CD4-positive, alpha-beta T cell treated with Interleukin-4 for 4 hours (primary cell): ENCODE data around the gene ABCA2.

Source experiments
- DNase-seq: peaks from one replicate; pipeline ENCODE4 v3.0.0-alpha.2; 2020

The ABCA2 gene

DNA sequence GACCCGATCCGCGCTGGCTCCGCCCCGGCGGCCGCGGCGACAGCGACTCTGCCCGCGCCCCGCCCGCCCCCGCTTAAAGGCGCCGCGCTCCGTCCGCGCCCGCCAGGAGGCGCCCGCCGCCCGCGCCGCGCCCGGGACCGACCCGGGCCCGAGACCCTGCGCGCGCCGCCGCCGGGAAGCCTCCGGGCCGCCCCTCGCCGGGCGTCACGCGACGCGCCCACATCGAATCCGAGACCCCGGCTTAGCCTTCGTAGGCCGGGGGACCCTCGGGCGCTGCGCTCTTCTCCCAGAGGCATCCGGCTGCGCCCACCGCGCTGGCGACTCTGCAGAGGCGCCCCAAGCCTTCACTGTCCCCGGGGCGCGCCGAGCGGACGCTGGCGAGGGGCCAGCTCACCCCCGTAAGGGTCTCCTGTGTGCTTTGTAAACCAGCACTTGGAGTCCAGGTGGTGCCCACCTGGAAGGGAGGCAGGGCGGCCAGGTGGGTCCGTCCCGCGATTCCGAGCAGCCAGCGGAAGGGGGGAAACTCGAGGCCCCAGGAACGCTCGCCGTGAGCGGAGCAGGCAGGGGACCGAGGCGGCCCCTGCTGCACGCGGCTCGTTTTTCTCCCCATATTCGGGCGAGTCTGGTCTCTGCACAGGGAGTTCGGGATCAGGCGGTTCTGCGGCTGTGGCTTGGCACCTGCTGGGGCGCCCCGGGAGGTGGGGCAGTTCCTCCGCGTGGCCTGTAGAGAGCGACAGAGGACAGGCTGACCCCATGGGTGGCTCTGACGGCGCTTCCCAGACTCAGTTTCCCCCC, 423 bp upstream of the ABCA2 start:
- DNase-seq, result peak; percentile 55

DNA sequence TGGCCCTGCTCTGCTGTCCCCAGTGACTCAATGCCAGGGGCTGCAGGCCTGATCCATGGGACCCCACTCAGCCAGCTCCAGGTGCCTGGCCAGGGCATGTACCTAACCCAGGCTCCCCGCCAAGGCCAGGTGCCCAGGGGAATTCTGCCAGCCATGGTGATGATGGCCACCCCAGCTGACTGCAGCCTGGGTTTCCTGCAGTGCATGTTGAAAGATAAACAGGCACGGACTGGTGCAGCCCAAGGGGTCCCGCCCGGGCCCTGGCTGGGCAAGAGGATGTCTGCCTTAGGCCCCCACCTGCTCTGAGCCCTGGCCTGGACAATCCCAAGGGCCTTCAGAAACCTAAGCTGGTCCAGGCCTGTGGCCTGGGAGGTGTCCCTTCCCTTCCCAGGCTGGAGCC, 1.2 kb downstream of the ABCA2 start:
- DNase-seq, result no peak

DNA sequence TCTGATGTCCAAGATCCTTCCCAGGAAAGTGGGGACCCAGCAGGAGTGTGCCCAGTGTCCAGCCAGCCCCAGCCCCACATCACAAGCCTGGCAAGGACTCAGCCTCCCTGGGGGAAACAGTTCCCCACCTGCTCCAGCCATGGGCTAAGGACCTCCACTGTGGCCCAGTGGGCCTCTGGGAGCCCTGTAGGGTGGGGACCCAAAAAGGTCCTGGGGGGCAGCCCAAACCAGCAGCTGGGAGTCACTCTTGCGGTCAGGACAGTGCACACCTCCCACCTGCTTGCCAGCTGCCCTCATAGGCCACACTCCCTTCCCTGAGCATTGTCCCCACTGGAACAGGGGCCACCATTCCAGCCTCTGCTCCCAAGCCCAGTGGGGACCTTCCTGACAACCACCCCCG, 1.7 kb downstream of the ABCA2 start:
- DNase-seq, result no peak

DNA sequence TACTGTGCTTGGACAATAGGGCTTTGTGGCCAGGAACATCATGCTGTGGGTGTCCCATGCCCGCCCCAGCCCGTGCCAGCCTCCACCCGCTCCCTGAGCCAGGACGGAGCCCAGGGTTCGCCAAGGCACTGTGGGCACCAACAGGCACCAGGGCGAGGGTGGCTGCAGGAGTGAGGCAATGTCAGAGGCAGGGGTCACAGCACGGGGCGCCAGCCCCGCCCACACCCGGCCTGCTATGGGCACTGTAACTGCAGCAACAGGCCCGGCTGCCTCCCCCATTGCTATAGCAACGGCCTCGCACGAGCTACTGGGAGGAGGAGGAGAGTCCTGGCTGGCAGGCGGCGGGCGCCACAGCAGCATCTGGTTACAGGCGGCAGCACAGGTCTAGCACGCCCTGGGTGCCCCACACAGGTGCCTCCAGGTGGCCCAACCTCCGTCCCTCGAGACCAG, 2.5 kb downstream of the ABCA2 start:
- DNase-seq, result no peak

DNA sequence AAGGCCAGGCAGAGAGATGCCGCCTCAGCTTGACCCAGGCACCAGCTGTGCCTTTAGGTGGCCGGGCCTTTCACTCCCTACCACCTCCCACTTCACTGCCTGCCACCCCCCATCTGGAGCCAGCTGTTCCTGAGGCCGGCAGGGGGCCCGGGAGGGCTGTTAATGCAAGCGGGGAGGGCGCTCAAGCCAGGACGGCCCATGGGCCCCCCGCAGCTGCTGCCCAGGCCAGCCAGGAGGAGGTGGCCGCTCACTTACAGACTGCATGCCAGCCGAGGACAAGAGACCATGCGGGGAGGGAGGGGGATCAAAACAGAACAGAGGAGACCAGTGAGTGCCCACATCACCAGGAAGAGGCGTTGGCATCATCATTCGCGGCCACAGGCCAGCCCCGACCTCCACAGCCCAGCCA, 4.5 kb downstream of the ABCA2 start:
- no peak for DNase-seq

DNA sequence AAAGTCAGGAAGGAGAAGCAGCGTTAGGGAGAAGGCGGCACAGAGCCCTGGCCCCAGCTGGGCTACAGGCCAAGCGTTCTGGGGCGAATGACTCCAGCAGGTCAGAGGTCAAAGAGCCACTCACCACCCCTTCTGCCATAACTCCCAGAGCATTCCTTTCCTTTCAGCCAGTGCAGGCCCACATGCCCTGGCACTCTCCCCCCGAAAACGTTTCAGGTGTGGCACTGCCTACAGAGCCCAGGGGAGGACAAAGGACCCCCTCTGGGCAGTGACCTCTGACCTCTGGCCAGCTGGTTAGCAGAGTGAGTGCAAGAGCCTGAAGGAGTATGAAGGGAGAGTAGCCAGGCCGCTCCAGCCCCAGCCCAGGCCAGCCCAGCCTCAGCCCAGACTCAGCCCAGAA, 4.9 kb downstream of the ABCA2 start:
- no peak for DNase-seq

DNA sequence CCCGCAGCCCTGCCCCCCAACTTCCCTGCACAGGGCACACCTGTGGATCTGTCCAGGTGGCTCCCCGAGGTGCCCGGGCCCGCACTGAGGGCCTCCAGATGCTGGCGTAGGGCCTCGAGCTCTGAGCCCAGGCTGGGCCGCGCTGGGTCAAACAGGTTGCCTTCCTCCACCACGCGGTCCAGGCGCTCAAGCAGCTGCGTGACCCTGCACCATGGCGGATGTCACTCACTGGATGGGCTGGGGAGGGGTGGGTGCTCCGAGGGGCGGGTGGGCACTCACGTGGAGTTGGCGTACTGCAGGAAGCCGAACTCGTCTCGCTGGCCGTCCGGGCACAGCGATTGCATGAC, 5.4 kb downstream of the ABCA2 start:
- no peak for DNase-seq

DNA sequence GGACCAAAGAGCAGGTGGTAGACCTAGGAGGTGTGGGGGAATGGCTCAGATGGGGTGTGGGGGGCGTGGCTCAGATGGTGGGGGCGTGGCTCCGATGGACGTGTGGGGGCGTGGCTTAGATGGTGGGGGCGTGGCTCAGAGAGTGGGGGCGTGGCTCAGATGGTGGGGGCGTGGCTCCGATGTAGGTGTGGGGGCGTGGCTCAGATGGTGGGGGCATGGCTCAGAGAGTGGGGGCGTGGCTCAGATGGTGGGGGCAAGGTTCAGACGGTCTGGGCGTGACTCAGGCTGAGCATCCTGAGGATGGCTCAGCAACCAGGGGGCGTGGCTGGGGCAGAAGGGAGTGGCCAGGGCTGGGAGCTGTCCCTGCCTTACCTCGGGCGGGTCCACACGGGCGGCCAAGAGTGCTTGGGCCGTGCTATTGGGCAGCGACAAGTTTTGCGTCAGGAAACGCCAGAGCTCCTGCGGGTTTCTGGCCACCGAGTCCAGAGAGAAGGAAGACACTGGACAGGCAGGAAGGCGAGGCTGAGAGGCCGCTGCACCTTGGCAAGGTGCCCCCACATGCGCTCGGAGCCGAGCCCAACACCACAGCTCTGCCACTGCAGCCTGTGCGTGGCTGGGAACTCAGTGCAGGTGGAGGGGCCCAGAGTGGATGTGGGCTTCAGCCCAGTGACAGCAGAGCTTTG, 5.9 kb downstream of the ABCA2 start:
- peak; percentile 67 for DNase-seq

DNA sequence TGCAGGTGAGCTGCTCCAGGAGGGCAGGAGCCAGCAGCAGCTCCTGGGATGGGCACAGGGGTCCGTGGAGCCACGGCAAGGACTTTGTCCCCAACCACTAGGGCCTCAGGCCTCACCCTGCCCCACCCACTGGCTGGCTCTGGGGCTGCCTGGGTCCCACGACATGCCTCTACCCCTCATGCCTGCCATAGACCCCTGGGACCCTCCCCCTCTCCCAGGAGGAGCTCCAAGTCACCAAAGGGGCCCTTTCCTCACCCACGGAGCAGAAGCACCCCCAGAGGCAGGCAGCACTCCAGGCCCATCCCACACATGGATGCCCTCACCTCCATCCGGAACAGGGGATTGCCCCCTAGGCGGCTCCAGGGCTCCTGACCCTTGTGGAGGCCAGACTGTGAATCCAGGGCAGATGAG, 6.5 kb downstream of the ABCA2 start:
- no peak for DNase-seq

DNA sequence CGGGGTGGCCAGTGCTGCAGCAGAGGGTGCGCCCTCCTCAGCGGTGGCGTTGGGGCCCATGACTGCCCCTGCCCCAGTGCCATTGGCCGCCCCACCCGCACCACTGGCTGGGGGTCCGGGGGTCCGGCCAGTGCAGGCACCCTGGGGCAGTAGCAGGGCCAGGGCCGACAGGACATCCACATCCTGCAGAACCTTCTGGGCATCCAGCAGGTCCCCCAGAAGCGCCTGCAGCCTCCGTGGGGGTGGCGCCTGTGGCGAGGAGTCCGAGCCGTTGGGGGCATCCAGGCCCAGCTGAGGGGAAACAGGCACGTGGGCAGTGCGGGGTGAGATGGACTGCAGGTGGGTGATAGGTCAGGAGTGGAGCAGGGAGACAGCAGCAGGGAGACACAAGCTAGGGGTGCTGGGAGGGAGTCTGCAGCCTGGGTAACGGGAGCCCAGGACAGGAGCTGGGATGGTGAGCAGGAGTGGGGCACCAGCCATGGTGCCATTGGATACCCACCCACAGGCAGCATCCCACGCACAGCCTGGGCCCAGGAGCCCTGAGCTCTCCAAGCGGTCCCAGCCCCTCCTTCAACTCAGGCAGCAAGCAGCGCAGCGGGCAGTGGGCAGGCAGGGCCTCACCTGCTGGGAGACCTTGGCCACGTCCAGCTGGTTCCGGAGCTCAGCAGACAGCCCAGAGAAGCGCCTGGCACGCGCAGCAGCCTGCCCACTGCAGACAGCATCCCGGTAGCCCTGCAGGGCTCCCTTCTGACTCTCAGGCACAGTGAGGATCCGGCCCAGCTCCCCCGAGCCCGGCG, 7.1 kb downstream of the ABCA2 start:
- no peak for DNase-seq

DNA sequence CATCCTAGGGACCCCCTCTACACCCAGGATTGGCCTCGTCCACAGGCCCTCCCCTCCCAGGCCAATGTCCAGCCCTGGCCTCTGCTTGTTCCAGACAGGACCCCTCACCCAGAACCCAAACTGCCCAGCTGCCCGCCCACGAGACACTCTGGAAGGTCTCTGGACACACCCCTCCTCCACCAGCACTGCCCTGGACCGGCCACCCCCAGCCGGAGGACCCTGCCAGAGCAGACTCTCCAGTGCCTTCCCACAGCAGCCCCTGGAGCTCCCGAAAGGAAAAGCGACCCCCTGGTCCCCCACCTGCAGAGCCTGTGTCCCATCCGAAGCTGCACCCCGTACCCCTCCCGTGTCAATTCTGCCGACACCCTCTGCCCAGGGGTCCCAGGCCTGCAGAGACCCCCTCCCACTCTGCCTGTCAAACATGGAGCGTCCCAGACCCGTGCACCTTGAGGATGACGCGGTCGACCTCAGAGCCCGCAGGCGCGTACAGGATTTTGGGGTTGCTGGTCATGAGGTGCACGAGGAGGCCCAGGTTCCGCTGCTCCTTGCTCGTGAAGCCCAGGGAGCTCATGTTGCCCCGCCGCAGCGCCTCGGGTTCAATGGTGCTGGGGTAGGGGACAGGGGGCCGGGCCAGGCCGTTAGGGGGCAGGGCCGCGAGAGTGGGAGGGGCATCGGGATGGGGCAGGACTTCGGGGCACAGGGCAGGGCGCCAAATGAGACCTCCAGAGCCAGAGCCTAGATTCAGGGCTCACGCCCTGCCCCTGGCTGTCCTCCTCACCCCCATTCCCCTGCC, 8.0 kb downstream of the ABCA2 start:
- DNase-seq, result no peak

DNA sequence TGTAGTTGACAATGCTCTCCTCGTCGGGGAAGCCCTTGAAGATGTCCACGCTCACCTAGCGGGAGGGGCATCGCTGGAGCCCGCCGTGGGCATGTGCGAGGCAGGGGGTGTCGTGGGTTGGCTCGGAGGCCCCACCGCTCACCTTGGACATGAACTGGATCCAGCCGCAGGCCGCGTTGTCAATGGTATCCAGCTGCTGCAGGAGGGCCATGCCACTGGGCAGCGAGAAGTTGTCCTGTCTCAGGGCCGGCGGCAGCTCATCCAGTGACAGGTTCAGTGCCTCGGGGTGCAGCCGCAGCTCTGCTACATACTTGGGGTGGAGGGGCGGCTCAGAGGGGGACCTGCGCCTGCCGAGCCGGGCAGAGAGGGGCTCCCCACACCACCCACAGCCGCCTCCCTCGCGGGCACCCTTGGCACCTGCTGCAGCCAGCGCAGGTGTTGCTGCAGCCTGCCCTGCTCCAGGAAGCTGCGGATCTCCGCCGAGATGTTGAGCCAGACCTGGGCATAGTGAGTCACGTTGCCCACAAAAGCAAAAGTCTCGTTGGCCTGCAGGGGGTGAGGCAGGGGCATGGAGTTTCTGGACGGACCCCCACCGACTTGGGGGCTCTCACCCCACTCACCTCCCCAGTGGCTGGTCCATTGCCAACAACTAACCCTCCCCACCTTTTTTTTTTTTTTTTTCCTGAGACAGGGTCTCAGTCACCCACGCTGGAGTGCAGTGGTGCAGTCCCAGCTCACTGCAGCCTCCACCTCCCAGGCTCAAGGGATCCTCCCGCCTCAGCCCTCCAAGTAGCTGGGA, 9.1 kb downstream of the ABCA2 start:
- DNase-seq, result no peak

DNA sequence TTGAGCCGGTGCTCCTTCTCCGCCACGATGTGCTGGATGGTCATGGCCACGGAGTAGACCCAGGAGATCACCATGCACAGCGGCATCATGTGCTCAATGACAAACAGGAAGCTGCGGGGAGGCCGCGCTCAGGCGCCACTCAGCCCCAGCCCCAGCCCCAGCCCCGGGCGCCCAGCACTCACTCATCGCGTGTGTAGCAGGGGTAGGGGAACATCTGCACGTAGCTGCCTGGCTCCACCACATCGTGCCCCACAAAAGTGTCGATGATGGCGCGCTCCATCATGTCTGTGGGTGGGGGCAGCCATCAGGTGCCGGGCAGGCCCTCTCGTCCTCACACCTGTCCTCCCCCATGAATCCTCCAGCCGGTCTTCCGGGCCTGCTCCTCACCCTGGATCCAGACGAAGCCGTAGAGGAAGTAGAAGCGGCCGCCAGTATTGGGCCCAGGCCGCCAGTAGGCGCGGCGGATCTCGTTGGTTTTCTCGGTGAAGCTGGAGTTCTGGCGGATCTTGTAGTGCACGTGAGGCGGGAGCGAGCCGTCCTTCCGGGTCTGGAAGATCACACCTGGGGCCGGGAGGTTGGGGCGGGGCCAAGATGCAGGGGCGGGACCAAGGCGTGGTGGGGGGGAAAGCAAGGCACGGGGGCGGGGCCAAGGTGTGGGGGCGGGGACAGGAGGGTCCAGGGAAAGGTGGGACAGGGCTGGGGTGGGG, 10.1 kb downstream of the ABCA2 start:
- no peak for DNase-seq

DNA sequence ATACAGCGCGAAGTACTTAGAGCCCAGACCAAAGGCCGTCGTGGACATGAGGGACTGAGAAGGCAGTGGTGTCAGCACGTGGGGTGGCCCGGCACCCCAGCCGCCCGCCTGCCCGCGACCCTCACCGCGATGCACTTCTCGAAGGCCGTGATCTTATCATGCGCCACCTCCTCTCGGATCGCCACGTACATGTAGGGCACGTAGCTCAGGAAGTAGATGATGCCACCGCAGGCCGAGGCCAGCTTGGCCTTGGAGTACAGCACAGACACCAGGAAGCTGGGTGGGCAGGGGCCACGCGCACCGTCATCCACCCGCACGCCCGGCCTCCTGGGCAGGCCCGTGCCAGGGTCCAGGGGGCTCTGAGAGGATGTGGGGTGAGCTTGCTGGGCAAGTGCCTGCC, 11.0 kb downstream of the ABCA2 start:
- no peak for DNase-seq

DNA sequence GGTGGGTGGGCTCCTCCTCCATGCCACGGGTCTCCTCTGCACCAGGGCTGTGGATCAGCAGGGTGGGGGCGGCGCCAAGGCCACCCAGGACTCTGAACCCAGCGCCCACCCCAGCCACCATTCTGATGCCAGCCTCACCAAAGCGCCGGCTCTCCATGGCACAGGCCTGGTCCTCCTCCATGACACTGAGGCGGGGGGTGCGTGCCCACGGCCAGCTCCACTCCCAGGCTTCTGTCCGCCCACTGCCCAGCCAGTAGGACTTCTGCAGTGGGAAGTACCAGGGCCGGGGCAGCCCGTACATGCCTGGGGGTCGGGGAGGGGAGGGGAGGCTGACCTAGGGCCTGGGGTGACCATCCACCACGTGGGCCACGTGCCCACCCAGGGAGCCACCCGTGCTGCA, 11.6 kb downstream of the ABCA2 start:
- no peak for DNase-seq

DNA sequence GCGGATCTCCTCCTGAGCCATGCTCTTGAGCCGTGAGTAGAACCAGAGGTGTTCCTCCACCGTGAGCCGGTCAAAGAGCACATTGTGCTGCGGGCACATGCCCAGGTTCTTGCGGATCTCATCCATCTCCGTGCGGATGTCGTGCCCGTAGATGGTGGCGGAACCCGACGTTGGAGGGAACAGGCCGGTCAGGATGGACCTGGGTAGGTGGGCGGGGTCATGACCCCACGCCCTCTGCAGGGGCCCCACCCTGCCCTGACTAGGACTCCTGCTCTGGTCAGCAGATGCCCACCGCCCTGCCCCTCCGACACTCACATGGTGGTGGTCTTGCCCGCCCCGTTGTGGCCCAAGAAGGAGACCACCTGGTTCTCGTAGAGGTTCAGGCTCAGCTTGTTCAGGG, 12.1 kb downstream of the ABCA2 start:
- DNase-seq, result no peak

DNA sequence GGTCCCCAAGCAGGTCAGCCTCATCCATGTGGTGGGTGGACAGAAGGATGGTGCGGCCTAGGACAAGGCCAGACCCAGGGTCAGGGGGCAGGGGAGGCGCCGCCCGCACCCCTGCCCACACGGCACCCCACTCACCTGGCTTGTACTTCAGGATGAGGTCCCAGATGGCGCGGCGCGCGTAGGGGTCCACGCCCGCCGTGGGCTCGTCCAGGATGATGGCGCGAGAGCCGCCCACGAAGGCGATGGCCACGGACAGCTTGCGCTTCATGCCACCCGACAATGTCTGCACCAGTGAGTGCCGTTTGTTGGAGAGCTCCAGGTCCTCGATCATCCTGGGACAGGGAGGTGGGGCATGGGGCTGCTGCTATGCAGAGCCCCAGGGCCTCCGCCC, 12.5 kb downstream of the ABCA2 start:
- DNase-seq, result no peak

DNA sequence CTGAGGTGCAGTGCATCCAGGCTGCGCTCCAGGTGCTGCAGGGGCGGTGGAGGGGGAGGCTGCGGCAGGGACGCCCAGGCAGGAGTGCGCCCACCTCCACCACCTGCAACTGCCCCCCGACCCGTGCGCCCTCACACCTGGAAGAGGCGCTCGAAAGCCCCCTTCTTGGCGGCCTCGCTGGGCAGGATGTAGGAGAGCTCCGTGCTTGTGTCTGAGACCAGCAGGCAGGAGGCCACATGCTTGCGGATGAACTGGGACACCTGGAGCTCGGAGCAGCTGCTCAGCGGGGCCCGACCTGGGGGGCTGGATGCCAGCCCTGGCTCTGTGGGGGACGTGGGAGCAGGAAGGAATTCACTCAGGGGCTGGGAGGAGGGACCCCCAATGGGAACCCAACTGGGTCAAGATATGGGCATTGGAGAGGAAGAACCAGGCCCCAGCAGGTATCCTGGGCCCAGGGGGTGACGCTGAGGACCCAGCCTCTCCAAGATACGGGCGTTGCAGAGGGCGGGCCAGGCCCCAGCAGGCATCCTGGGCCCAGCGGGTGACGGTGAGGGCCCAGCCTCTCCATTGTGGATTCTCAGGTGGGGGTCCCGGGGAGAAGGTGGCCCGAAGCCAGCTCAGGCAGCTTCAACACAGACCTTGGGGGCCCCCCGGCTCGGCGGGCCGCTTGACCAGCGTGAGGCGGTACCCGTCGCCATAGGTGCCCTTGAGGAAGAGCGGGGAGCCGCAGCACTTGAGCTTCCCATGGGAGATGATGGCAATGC, 13.1 kb downstream of the ABCA2 start:
- DNase-seq, result no peak

DNA sequence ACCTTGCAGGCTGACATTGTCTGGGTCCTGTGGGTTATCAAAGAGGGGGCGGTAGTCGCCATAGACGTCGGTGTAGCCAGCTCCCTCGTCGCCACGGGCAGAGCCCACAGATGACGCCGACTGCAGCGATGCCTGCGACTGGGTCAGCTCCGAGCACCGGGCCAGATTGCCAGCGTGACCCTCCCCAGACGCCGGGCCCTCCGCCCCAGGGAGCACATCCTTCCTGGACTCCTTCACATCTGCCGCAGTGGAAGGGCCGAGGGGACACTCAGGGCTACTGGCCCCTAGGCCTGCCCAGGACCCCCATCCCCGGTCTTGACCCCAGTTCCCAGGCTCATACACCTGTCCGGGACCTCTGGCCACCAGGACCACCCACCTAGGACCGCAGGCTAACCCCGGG, 13.9 kb downstream of the ABCA2 start:
- no peak for DNase-seq

DNA sequence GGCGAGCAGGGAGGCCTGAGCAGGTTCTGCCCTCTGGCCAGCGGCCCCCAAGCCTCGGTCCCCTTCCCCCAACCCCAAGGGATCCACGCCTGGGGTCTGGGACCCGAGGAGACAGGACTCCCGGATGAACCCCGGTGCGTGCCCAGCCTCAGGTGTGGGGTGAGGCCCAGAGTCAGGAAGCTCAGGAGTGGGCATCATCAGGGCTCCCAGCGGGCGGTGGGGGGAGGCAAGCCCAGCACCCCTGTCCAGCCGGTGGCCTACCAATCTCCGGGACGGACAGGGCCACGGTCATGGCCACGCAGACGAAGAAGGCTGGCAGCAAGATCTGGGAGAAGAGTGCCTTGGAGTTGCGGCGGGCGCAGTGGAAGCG, 14.5 kb downstream of the ABCA2 start:
- DNase-seq, result no peak
